ENCODE results near the gene ARPC4.

DNA sequence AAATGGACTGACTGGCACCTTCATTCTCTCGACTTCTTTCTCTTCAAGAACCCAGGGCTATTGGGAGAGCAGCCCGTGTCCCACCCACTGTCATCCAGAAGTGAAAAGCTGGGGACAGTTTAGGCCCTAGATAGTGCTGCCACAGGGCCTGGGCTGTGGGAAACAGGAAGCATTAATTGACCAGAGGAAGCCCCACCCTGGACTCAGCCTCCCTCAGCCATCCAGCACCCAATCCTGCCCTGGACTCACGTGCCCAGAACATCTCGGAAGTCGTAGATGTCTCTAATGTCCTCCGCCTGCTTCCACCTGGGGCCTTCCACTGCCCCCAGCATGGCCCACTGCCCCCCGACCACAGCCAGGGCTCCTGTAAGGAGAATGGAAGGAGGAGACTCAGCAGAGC, 25.5 kb upstream of the ARPC4 start:
- TF ChIP-seq, protein P1, sequence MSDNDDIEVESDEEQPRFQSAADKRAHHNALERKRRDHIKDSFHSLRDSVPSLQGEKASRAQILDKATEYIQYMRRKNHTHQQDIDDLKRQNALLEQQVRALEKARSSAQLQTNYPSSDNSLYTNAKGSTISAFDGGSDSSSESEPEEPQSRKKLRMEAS (CRISPR knock-in tag; IDR thresholded peaks at IDR 0.05): no peak
- TF ChIP-seq, protein P2, sequence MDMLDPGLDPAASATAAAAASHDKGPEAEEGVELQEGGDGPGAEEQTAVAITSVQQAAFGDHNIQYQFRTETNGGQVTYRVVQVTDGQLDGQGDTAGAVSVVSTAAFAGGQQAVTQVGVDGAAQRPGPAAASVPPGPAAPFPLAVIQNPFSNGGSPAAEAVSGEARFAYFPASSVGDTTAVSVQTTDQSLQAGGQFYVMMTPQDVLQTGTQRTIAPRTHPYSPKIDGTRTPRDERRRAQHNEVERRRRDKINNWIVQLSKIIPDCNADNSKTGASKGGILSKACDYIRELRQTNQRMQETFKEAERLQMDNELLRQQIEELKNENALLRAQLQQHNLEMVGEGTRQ (CRISPR knock-in tag; IDR thresholded peaks at IDR 0.05): no peak
- TF ChIP-seq, protein P3, sequence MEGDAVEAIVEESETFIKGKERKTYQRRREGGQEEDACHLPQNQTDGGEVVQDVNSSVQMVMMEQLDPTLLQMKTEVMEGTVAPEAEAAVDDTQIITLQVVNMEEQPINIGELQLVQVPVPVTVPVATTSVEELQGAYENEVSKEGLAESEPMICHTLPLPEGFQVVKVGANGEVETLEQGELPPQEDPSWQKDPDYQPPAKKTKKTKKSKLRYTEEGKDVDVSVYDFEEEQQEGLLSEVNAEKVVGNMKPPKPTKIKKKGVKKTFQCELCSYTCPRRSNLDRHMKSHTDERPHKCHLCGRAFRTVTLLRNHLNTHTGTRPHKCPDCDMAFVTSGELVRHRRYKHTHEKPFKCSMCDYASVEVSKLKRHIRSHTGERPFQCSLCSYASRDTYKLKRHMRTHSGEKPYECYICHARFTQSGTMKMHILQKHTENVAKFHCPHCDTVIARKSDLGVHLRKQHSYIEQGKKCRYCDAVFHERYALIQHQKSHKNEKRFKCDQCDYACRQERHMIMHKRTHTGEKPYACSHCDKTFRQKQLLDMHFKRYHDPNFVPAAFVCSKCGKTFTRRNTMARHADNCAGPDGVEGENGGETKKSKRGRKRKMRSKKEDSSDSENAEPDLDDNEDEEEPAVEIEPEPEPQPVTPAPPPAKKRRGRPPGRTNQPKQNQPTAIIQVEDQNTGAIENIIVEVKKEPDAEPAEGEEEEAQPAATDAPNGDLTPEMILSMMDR (IDR thresholded peaks at IDR 0.05): no peak

All from WTC11 (cell line).